Panc1 (cell line): ENCODE results near the gene CEP97. TPM values are rescaled to one million over a fixed set of nuclear protein-coding genes. Genes with fewer than 3 reads are reported as not detected.

Experiments
- ATAC-seq: fragments of 200-7000 bp; cut with Tn5 transposase; 2 replicates; pipeline ENCODE4 v1.9.1; 2020; ENCODE audit warnings: mild to moderate bottlenecking, moderate library complexity
- BruUV-seq: library from RNA; stranded (reverse); fragments of 400-500 nt; replicated peaks from 2 replicates; lab custom pipeline; 2021; lab: Mats Ljungman, UMichigan
- CTCF ChIA-PET: fragments of 300-600 bp; sonication (Branson Sonifier 250); formaldehyde crosslinking; loops from one replicate; lab custom pipeline; 2022; ENCODE audit warnings: antibody characterized with exemption; lab: Charles Lee
- POLR2A ChIA-PET: fragments of 300-600 bp; sonication (Branson Sonifier 250); formaldehyde crosslinking; loops from one replicate; lab custom pipeline; 2022; ENCODE audit warnings: antibody characterized with exemption; lab: Charles Lee
- DNase-seq: peaks from one replicate; pipeline ENCODE4 v3.0.0-alpha.2; 2010; ENCODE audit warnings: low read depth, low spot score
- H3K27ac ChIP-seq: 2 replicates; pipeline ENCODE4 v1.5.1; 2011; ENCODE audit warnings: mild to moderate bottlenecking, low read length, inconsistent platforms
- H3K27me3 ChIP-seq: fragments of 200-500 bp; sonication (Bioruptor generic); 2 replicates; pipeline ENCODE4 v1.6.0; 2014; ENCODE audit warnings: low read length, inconsistent platforms; ENCODE audit not compliant: control insufficient read depth, insufficient read depth
- H3K36me3 ChIP-seq: fragments of 200-500 bp; sonication (Bioruptor generic); 2 replicates; pipeline ENCODE4 v1.5.1; 2014; ENCODE audit warnings: inconsistent platforms, mild to moderate bottlenecking, low read length, moderate library complexity; ENCODE audit not compliant: control insufficient read depth, insufficient read depth
- H3K4me1 ChIP-seq: 2 replicates; pipeline ENCODE4 v1.5.1; 2011; ENCODE audit warnings: inconsistent platforms, mild to moderate bottlenecking, low read length, moderate library complexity; ENCODE audit not compliant: control insufficient read depth, insufficient read depth
- H3K4me3 ChIP-seq, 2 experiments: 2 replicates each; pipeline ENCODE4 v1.5.1; 2011 to 2012; ENCODE audit warnings: low read depth in 2 of 2, low read length in 2 of 2, mild to moderate bottlenecking in 2 of 2, inconsistent platforms in 1 of 2, moderate library complexity in 1 of 2
- H3K9me3 ChIP-seq: fragments of 200-500 bp; sonication (Bioruptor generic); 2 replicates; pipeline ENCODE4 v1.5.1; 2014; ENCODE audit warnings: low read depth, mild to moderate bottlenecking, inconsistent platforms, low read length, moderate library complexity; ENCODE audit not compliant: control insufficient read depth, insufficient read depth
- CTCF ChIP-seq: fragments of 450-650 bp; IDR thresholded peaks from 2 replicates; pipeline ENCODE4 v1.5.1; 2017; ENCODE audit warnings: mild to moderate bottlenecking
- POLR2AphosphoS5 ChIP-seq: IDR thresholded peaks from 2 replicates; pipeline ENCODE4 v1.6.1; 2012; ENCODE audit warnings: mild to moderate bottlenecking, low read depth, low read length, moderate library complexity
- SIN3A ChIP-seq: IDR thresholded peaks from 2 replicates; pipeline ENCODE4 v1.6.1; 2012; ENCODE audit warnings: low read depth, mild to moderate bottlenecking, low read length, moderate library complexity, borderline replicate concordance; ENCODE audit not compliant: insufficient read depth
- TCF7L2 ChIP-seq: IDR thresholded peaks from 2 replicates; pipeline ENCODE4 v1.6.1; 2011; ENCODE audit warnings: mild to moderate bottlenecking, low read depth, low read length, inconsistent platforms
- in situ Hi-C: cut with HindIII; loops from 2 replicates; pipeline ENCODE4 v1.10.0; 2016; ENCODE audit warnings: low sequenced_read_pairs, low pct_unique_long_range_greater_than_20kb
- intact Hi-C: fragments of 100-400 bp; cut with micrococcal nuclease; formaldehyde crosslinking; loops from one replicate; pipeline ENCODE4 v1.10.0; 2022; ENCODE audit not compliant: unreplicated experiment
- total RNA-seq: library from RNA; stranded (reverse); gene quantifications from one replicate; pipeline ENCODE4 v1.2.1, GENCODE V29; 2021; ENCODE audit not compliant: unreplicated experiment
- TF ChIP-seq, protein P1 (sequence below), 2 experiments: IDR thresholded peaks; 2 replicates each; pipeline ENCODE4 v1.6.1; 2011 to 2012; ENCODE audit warnings: low read depth in 2 of 2, control low read depth in 1 of 2, low read length in 1 of 2, mild to moderate bottlenecking in 1 of 2, moderate library complexity in 1 of 2; ENCODE audit not compliant: insufficient read depth in 1 of 2

Gene CEP97
- total RNA-seq, 1 experiment from 2014 or later: 17.4 TPM

GRCh38 chr3:101695779-101696372 lies 28.5 kb upstream of the CEP97 start:
- ChIA-PET POLR2A (no interaction called here), CTCF (interaction anchor here (0.7 kb wide), 2 partner anchors 125 to 1680 kb away, joined by 3 read pairs; no protein-coding TSS in a partner anchor)
- DNase-seq: no peak
- no peak for ATAC-seq
- H3K27ac ChIP-seq: no peak overlapping the region
- no TSS peak for BruUV-seq
- intact Hi-C loops (no loop called here), in situ Hi-C loops (no loop called here)
- no peak overlapping the region for H3K4me3 ChIP-seq
- no peaks in the 10 kb centered on the region for H3K9me3 ChIP-seq
- H3K27me3 ChIP-seq: no peaks in the 10 kb centered on the region
- TF ChIP-seq POLR2AphosphoS5 (no peak), TCF7L2 (no peak), CTCF (peak; percentile 85)
- no peaks in the 10 kb centered on the region for H3K36me3 ChIP-seq
- peaks cover 4% of the 10 kb centered on the region; the same call in 1 of the 2 replicates for H3K4me1 ChIP-seq

DNA sequence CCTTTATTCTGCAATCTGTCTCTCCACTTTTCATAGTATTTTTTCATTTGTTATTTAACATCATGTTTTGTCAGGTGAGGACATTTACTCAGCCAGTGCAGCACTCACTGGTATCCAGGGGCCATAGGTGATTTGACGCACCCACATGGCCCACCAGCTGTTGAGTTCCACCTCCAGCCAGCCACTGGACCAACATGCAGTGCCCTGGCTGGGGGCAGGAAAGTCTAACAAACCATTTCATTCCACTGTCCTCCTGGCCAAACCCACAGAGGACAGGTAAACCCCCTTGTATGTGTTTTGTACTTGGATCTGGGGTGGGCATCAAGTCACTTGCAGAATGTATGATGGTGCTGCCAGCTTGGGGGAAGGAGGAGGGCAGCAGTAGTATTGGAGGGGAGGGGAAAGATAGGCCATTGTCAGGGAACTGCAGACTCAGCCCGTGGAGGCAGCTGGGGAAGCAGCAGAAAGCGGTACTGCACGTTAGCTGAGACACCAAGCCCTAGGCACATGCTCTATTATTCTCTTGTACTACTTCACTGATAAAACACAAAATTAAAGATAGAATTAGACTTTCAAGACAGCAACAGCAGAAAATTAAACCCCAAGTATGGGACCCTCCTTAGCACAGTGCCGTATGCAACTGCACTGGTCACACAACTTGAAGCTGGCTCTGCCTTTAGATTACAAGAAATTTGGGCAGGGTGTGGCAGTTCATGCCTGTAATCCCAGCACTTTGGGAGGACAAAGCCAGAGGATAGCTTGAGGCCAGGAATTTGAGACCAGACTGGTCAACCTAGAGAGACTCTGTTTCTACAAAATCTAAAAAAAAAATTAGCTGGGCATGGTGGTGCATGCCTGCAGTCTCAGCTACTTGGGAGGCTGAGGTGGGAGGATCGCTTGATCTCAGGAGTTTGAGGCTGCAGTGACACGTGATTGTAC lies 22.4 kb upstream of the CEP97 start:
- ChIA-PET POLR2A (no interaction called here), CTCF (interaction anchor here (0.7 kb wide), 2 partner anchors 116 to 153 kb away, joined by 8 to 9 read pairs; no protein-coding TSS in a partner anchor)
- H3K27me3 ChIP-seq: no peaks in the 10 kb centered on the region
- H3K9me3 ChIP-seq: no peaks in the 10 kb centered on the region
- TF ChIP-seq, protein P1, sequence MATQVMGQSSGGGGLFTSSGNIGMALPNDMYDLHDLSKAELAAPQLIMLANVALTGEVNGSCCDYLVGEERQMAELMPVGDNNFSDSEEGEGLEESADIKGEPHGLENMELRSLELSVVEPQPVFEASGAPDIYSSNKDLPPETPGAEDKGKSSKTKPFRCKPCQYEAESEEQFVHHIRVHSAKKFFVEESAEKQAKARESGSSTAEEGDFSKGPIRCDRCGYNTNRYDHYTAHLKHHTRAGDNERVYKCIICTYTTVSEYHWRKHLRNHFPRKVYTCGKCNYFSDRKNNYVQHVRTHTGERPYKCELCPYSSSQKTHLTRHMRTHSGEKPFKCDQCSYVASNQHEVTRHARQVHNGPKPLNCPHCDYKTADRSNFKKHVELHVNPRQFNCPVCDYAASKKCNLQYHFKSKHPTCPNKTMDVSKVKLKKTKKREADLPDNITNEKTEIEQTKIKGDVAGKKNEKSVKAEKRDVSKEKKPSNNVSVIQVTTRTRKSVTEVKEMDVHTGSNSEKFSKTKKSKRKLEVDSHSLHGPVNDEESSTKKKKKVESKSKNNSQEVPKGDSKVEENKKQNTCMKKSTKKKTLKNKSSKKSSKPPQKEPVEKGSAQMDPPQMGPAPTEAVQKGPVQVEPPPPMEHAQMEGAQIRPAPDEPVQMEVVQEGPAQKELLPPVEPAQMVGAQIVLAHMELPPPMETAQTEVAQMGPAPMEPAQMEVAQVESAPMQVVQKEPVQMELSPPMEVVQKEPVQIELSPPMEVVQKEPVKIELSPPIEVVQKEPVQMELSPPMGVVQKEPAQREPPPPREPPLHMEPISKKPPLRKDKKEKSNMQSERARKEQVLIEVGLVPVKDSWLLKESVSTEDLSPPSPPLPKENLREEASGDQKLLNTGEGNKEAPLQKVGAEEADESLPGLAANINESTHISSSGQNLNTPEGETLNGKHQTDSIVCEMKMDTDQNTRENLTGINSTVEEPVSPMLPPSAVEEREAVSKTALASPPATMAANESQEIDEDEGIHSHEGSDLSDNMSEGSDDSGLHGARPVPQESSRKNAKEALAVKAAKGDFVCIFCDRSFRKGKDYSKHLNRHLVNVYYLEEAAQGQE (IDR thresholded peaks at IDR 0.05; ENCODE audit: insufficient read depth in 1 of 2, low read depth in 2 of 2, low read length in 1 of 2): no peak
- TF ChIP-seq TCF7L2: no peak
- no peak for TF ChIP-seq CTCF
- TF ChIP-seq POLR2AphosphoS5: no peak
- TF ChIP-seq SIN3A: no peak
- H3K4me1 ChIP-seq: no peaks in the 10 kb centered on the region
- DNase-seq (no peak), ATAC-seq (peak; percentile 45; the same call in 1 of the 2 replicates)
- H3K4me3 ChIP-seq: no peak overlapping the region
- no TSS peak for BruUV-seq
- no peak overlapping the region for H3K27ac ChIP-seq
- in situ Hi-C loops: no loop called here
- H3K36me3 ChIP-seq: no peaks in the 10 kb centered on the region
- intact Hi-C loops: no loop called here
